ENCODE data around the gene ISM1.

- TF ChIP-seq CTCF (conservative IDR thresholded peaks at IDR 0.05) (no peak), ZFX (IDR thresholded peaks at IDR 0.05) (no peak)
These were observed 112.7 kb downstream of the ISM1 start for GRCh38 chr20:13333793-13334192.
